ENCODE results near the gene BLCAP.
"Not testable (repeated sequence)": the region's sequence is repeated elsewhere in the genome, so short reads cannot be mapped to it uniquely, and the experiment has no call there.

GRCh38 chr20:37550101-37550920 is 22.6 kb upstream of the BLCAP start:
- not testable (repeated sequence) for TF ChIP-seq CTCF (IDR thresholded peaks at IDR 0.05; ENCODE audit: poor library complexity); EZH2phosphoT487 (IDR thresholded peaks at IDR 0.05; ENCODE audit: low read depth, severe bottlenecking, unreplicated experiment)

Data from hepatocyte (in vitro differentiated cells).